ENCODE results near the gene NCKIPSD. TPM values are rescaled to one million over a fixed set of nuclear protein-coding genes. Genes with fewer than 3 reads are reported as not detected.

NCKIPSD gene
- polyA plus RNA-seq, 3 donors = 4.2 to 14.8 (median 4.3) TPM

- Histone ChIP-seq H3K4me1 (ENCODE audit: control insufficient read depth in 1 of 2, insufficient read depth in 2 of 2, low read length in 2 of 2) (peaks cover 20 to 33% of the 10 kb centered on the region in 2 donors), H3K36me3 (replicated peaks in 1 of 2; ENCODE audit: control insufficient read depth in 1 of 2, insufficient read depth in 2 of 2, low read length in 2 of 2) (no peaks in the 10 kb centered on the region), H3K27ac (ENCODE audit: low read depth in 1 of 2, low read length in 2 of 2) (no peak overlapping the region), H4K20me1 (ENCODE audit: insufficient read depth, low read length) (peaks cover 4% of the 10 kb centered on the region), H3K9me3 (replicated peaks in 1 of 2; ENCODE audit: control insufficient read depth in 1 of 2, insufficient read depth in 1 of 2, low read length in 2 of 2) (peaks cover 9 to 17% of the 10 kb centered on the region in 2 donors), H2AFZ (ENCODE audit: insufficient read depth, low read depth, low read length, poor library complexity, severe bottlenecking) (no peak overlapping the region), H3K79me2 (ENCODE audit: insufficient read depth, low read length) (no peaks in the 10 kb centered on the region), H3K4me2 (replicated peaks; ENCODE audit: extremely low read depth, low read length, poor library complexity, severe bottlenecking) (peak overlapping the region; percentile 78), H3K9ac (ENCODE audit: insufficient read depth, low read length, poor library complexity, severe bottlenecking) (no peak overlapping the region), H3K4me3 (replicated peaks in 1 of 3; ENCODE audit: low read depth in 2 of 3, low read length in 3 of 3) (peak overlapping the region in 1 of 3 experiments; percentile 77), H3K27me3 (ENCODE audit: control insufficient read depth in 2 of 2, insufficient read depth in 2 of 2, low read length in 2 of 2) (peaks cover 11 to 43% of the 10 kb centered on the region in 2 donors)
- Mint-ChIP-seq H3K36me3 (peaks cover 5 to 6% of the 10 kb centered on the region in 2 donors), H3K27me3 (ENCODE audit: low read depth in 3 of 3) (peaks cover 30 to 45% (median 42%) of the 10 kb centered on the region in 3 donors), H3K4me1 (peaks cover 17% of the 10 kb centered on the region), H3K9me3 (peaks cover 8 to 25% (median 17%) of the 10 kb centered on the region in 7 donors), H3K4me3 (peak overlapping the region; percentile 87 to 96), H3K27ac (peak overlapping the region in 3 of 7 donors; percentile 25 to 93 (median 86))
- 91% methylated on average over 6 of the region's 11 CpGs for WGBS (ENCODE audit: insufficient coverage)
- intact Hi-C loops (cut with micrococcal nuclease) = no loop called here
- TF ChIP-seq, protein P1, sequence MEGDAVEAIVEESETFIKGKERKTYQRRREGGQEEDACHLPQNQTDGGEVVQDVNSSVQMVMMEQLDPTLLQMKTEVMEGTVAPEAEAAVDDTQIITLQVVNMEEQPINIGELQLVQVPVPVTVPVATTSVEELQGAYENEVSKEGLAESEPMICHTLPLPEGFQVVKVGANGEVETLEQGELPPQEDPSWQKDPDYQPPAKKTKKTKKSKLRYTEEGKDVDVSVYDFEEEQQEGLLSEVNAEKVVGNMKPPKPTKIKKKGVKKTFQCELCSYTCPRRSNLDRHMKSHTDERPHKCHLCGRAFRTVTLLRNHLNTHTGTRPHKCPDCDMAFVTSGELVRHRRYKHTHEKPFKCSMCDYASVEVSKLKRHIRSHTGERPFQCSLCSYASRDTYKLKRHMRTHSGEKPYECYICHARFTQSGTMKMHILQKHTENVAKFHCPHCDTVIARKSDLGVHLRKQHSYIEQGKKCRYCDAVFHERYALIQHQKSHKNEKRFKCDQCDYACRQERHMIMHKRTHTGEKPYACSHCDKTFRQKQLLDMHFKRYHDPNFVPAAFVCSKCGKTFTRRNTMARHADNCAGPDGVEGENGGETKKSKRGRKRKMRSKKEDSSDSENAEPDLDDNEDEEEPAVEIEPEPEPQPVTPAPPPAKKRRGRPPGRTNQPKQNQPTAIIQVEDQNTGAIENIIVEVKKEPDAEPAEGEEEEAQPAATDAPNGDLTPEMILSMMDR (IDR thresholded peaks at IDR 0.05) = peak; percentile 69
- no peak for DNase-seq
Measured at GRCh38 chr3:48664313-48664644, 21.4 kb downstream of the NCKIPSD start.

GRCh38 chr3:48663489-48664312, 22.0 kb downstream of the NCKIPSD start:
- H3K27me3 Mint-ChIP-seq (ENCODE audit: low read depth in 3 of 3) = peaks cover 35 to 48% (median 44%) of the 10 kb centered on the region in 3 donors
- peaks cover 9 to 17% of the 10 kb centered on the region in 2 donors for H3K9me3 ChIP-seq (replicated peaks in 1 of 2; ENCODE audit: control insufficient read depth in 1 of 2, insufficient read depth in 1 of 2, low read length in 2 of 2)

More at GRCh38 chr3:48663489-48664312, 22.0 kb downstream of the NCKIPSD start:
- peak overlapping the region; percentile 64 for H2AFZ ChIP-seq (ENCODE audit: insufficient read depth, low read depth, low read length, poor library complexity, severe bottlenecking)
- Mint-ChIP-seq H3K4me1 (peaks cover 17% of the 10 kb centered on the region), H3K36me3 (peaks cover 5 to 6% of the 10 kb centered on the region in 2 donors), H3K4me3 (peak overlapping the region; percentile 87 to 96), H3K9me3 (peaks cover 8 to 25% (median 17%) of the 10 kb centered on the region in 7 donors), H3K27ac (peak overlapping the region; percentile 78 to 93 (median 86))
- no peaks in the 10 kb centered on the region for H3K36me3 ChIP-seq (replicated peaks in 1 of 2; ENCODE audit: control insufficient read depth in 1 of 2, insufficient read depth in 2 of 2, low read length in 2 of 2)
- peaks cover 11 to 43% of the 10 kb centered on the region in 2 donors for H3K27me3 ChIP-seq (ENCODE audit: control insufficient read depth in 2 of 2, insufficient read depth in 2 of 2, low read length in 2 of 2)
- peak overlapping the region; percentile 65 for H3K9ac ChIP-seq (ENCODE audit: insufficient read depth, low read length, poor library complexity, severe bottlenecking)
- no peaks in the 10 kb centered on the region for H3K79me2 ChIP-seq (ENCODE audit: insufficient read depth, low read length)
- peak overlapping the region; percentile 44 to 77 (median 63) for H3K4me3 ChIP-seq (replicated peaks in 1 of 3; ENCODE audit: low read depth in 2 of 3, low read length in 3 of 3)
- H3K4me1 ChIP-seq (ENCODE audit: control insufficient read depth in 1 of 2, insufficient read depth in 2 of 2, low read length in 2 of 2) = peaks cover 20 to 33% of the 10 kb centered on the region in 2 donors
- 2% methylated on average over 62 of the region's 66 CpGs for WGBS (ENCODE audit: insufficient coverage)
- intact Hi-C loops (cut with micrococcal nuclease) = no loop called here
- peak; percentile 94 to 97 (median 96) for DNase-seq
- TF ChIP-seq, protein P1 (IDR thresholded peaks at IDR 0.05) = peak; percentile 88
- peak overlapping the region; percentile 78 for H3K4me2 ChIP-seq (replicated peaks; ENCODE audit: extremely low read depth, low read length, poor library complexity, severe bottlenecking)
- H3K27ac ChIP-seq (ENCODE audit: low read depth in 1 of 2, low read length in 2 of 2) = peak overlapping the region; percentile 69 to 72
- H4K20me1 ChIP-seq (ENCODE audit: insufficient read depth, low read length) = peaks cover 4% of the 10 kb centered on the region

Data from CD14-positive monocyte (primary cell).